HEK293 (cell line): ENCODE data around the gene LEMD1.

Experiments
- CTCF ChIA-PET: fragments of 350-600 bp; formaldehyde crosslinking; extraction: SDS; loops from one replicate; lab custom pipeline; 2021; ENCODE audit warnings: antibody characterized with exemption; lab: Yijun Ruan, JAX
- POLR2A ChIA-PET: fragments of 300-600 bp; formaldehyde crosslinking; extraction: SDS; loops from one replicate; lab custom pipeline; 2020; ENCODE audit warnings: antibody characterized with exemption, inconsistent platforms; lab: Yijun Ruan, JAX
- H3K27ac ChIP-seq: fragments of 200-500 bp; sonication (Bioruptor generic); 2 replicates; pipeline ENCODE4 v1.5.1; 2014; ENCODE audit warnings: low read depth, low read length, control low read depth, inconsistent platforms; ENCODE audit errors: extremely low read depth
- H3K36me3 ChIP-seq, 2 experiments: fragments of 200-500 bp in 1 of 2; sonication (Bioruptor generic) in 1 of 2; 1 replicate in 1 of 2; 2 replicates in 1 of 2; pipeline ENCODE4 v1.5.1; 2014 to 2017; ENCODE audit warnings: inconsistent platforms in 2 of 2, low read length in 2 of 2; ENCODE audit not compliant: control insufficient read depth in 2 of 2, insufficient read depth in 1 of 2
- H3K4me1 ChIP-seq: fragments of 200-500 bp; sonication (Bioruptor generic); 2 replicates; pipeline ENCODE4 v1.5.1; 2014; ENCODE audit warnings: mild to moderate bottlenecking, low read length, inconsistent platforms; ENCODE audit not compliant: control insufficient read depth, insufficient read depth
- H3K4me3 ChIP-seq: 2 replicates; pipeline ENCODE4 v1.5.1; 2011; ENCODE audit warnings: low read depth, mild to moderate bottlenecking, control low read depth, low read length, moderate library complexity
- H3K9me3 ChIP-seq: fragments of 200-500 bp; sonication (Bioruptor generic); 2 replicates; pipeline ENCODE4 v1.5.1; 2014; ENCODE audit warnings: low read depth, low read length, inconsistent platforms; ENCODE audit not compliant: control insufficient read depth, insufficient read depth
- EGR2 ChIP-seq: fragments of 450-650 bp; formaldehyde crosslinking; IDR thresholded peaks from 2 replicates; pipeline ENCODE4 v1.5.1; 2016; ENCODE audit warnings: low read depth, missing biosample characterization, missing genetic modification characterization
- KLF1 ChIP-seq: fragments of 450-650 bp; formaldehyde crosslinking; IDR thresholded peaks from 2 replicates; pipeline ENCODE4 v1.5.1; 2016; ENCODE audit warnings: missing biosample characterization, missing genetic modification characterization
- SP2 ChIP-seq: fragments of 450-650 bp; formaldehyde crosslinking; IDR thresholded peaks from 2 replicates; pipeline ENCODE4 v1.5.1; 2016; ENCODE audit warnings: missing biosample characterization, missing genetic modification characterization
- ZNF114 ChIP-seq: fragments of 450-650 bp; formaldehyde crosslinking; IDR thresholded peaks from 2 replicates; pipeline ENCODE4 v1.5.0; 2017; ENCODE audit warnings: missing biosample characterization, missing genetic modification characterization
- ZNF146 ChIP-seq: fragments of 450-650 bp; formaldehyde crosslinking; IDR thresholded peaks from 2 replicates; pipeline ENCODE4 v1.5.1; 2016; ENCODE audit warnings: missing biosample characterization, missing genetic modification characterization
- ZNF202 ChIP-seq: fragments of 450-650 bp; formaldehyde crosslinking; IDR thresholded peaks from 2 replicates; pipeline ENCODE4 v1.5.1; 2016; ENCODE audit warnings: missing biosample characterization, missing genetic modification characterization, borderline replicate concordance
- ZNF366 ChIP-seq: fragments of 450-650 bp; formaldehyde crosslinking; conservative IDR thresholded peaks from 2 replicates; pipeline ENCODE4 v1.5.1; 2016; ENCODE audit warnings: missing biosample characterization, missing genetic modification characterization
- ZNF48 ChIP-seq: fragments of 450-650 bp; formaldehyde crosslinking; IDR thresholded peaks from 2 replicates; pipeline ENCODE4 v1.5.1; 2016; ENCODE audit warnings: missing biosample characterization, missing genetic modification characterization
- ZNF585B ChIP-seq: fragments of 450-650 bp; formaldehyde crosslinking; IDR thresholded peaks from 2 replicates; pipeline ENCODE4 v1.5.1; 2016; ENCODE audit warnings: missing biosample characterization, missing genetic modification characterization
- ZNF621 ChIP-seq: fragments of 450-650 bp; formaldehyde crosslinking; IDR thresholded peaks from 2 replicates; pipeline ENCODE4 v1.5.1; 2017; ENCODE audit warnings: missing biosample characterization, missing genetic modification characterization
- ZNF747 ChIP-seq: fragments of 450-650 bp; formaldehyde crosslinking; IDR thresholded peaks from 2 replicates; pipeline ENCODE4 v1.5.1; 2016; ENCODE audit warnings: missing biosample characterization, missing genetic modification characterization
- ZNF76 ChIP-seq: fragments of 450-650 bp; formaldehyde crosslinking; IDR thresholded peaks from 2 replicates; pipeline ENCODE4; 2016; ENCODE audit warnings: low read depth, missing biosample characterization, missing genetic modification characterization, borderline replicate concordance
- TF ChIP-seq, protein P1 (sequence below): fragments of 450-650 bp; formaldehyde crosslinking; IDR thresholded peaks from 2 replicates; pipeline ENCODE4 v1.5.1; 2017; ENCODE audit warnings: missing biosample characterization, missing genetic modification characterization
- TF ChIP-seq, protein P2 (sequence below): fragments of 450-650 bp; formaldehyde crosslinking; conservative IDR thresholded peaks from 2 replicates; pipeline ENCODE4 v1.5.1; 2016; ENCODE audit warnings: low read depth, missing biosample characterization, missing genetic modification characterization
- TF ChIP-seq, protein P3 (sequence below): fragments of 450-650 bp; formaldehyde crosslinking; IDR thresholded peaks from 2 replicates; pipeline ENCODE4 v1.5.1; 2016; ENCODE audit warnings: missing biosample characterization, missing genetic modification characterization
- TF ChIP-seq, protein P4 (sequence below): fragments of 450-650 bp; formaldehyde crosslinking; IDR thresholded peaks from 2 replicates; pipeline ENCODE4 v1.5.1; 2016; ENCODE audit warnings: missing biosample characterization, missing genetic modification characterization
- TF ChIP-seq, protein P5 (sequence below): fragments of 450-650 bp; formaldehyde crosslinking; IDR thresholded peaks from 2 replicates; pipeline ENCODE4 v1.5.1; 2016; ENCODE audit warnings: missing biosample characterization, missing genetic modification characterization
- TF ChIP-seq, protein P6 (sequence below): fragments of 450-650 bp; formaldehyde crosslinking; IDR thresholded peaks from 2 replicates; pipeline ENCODE4 v1.5.1; 2016; ENCODE audit warnings: missing biosample characterization, missing genetic modification characterization

Gene LEMD1

DNA sequence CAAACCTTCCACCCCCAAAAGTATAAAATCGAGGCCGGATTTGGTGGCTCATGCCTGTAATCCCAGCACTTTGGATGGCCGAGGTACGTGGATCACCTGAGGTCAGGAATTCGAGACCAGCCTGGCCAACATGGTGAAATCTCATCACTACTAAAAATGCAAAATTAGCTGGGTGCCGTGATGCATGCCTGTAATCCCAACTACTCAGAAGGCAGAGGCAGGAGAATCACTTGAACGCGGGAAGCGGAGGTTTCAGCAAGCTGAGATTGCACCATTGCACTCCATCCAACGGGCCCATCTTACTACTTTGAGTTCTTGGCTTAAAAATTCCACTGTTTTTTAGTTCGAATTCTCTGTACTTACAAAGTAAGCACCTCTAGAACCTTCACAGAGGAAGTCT is 76.1 kb downstream of the LEMD1 start:
- CTCF ChIA-PET: interaction anchor here (0.6 to 2.8 kb wide), 11 partner anchors 8 to 277 kb away, joined by 3 to 18 read pairs (median 4); partner anchors contain the start of gene NUAK2
- peaks cover 5% of the 10 kb centered on the region; the same call in 1 of the 2 replicates for H3K4me1 ChIP-seq
- H3K9me3 ChIP-seq: no peaks in the 10 kb centered on the region
- H3K4me3 ChIP-seq: no peak overlapping the region
- TF ChIP-seq, protein P1, sequence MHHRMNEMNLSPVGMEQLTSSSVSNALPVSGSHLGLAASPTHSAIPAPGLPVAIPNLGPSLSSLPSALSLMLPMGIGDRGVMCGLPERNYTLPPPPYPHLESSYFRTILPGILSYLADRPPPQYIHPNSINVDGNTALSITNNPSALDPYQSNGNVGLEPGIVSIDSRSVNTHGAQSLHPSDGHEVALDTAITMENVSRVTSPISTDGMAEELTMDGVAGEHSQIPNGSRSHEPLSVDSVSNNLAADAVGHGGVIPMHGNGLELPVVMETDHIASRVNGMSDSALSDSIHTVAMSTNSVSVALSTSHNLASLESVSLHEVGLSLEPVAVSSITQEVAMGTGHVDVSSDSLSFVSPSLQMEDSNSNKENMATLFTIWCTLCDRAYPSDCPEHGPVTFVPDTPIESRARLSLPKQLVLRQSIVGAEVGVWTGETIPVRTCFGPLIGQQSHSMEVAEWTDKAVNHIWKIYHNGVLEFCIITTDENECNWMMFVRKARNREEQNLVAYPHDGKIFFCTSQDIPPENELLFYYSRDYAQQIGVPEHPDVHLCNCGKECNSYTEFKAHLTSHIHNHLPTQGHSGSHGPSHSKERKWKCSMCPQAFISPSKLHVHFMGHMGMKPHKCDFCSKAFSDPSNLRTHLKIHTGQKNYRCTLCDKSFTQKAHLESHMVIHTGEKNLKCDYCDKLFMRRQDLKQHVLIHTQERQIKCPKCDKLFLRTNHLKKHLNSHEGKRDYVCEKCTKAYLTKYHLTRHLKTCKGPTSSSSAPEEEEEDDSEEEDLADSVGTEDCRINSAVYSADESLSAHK: no peak
- TF ChIP-seq ZNF747 (tag by site-specific recombination) (no peak), ZNF585B (tag by site-specific recombination) (no peak), SP2 (tag by site-specific recombination) (no peak), ZNF48 (no peak), KLF1 (no peak), ZNF146 (tag by site-specific recombination) (no peak), ZNF114 (tag by site-specific recombination) (no peak), EGR2 (tag by site-specific recombination) (no peak), ZNF366 (tag by site-specific recombination) (no peak), ZNF621 (tag by site-specific recombination) (no peak), ZNF76 (tag by site-specific recombination) (no peak), ZNF202 (tag by site-specific recombination) (no peak)
- TF ChIP-seq, protein P2, sequence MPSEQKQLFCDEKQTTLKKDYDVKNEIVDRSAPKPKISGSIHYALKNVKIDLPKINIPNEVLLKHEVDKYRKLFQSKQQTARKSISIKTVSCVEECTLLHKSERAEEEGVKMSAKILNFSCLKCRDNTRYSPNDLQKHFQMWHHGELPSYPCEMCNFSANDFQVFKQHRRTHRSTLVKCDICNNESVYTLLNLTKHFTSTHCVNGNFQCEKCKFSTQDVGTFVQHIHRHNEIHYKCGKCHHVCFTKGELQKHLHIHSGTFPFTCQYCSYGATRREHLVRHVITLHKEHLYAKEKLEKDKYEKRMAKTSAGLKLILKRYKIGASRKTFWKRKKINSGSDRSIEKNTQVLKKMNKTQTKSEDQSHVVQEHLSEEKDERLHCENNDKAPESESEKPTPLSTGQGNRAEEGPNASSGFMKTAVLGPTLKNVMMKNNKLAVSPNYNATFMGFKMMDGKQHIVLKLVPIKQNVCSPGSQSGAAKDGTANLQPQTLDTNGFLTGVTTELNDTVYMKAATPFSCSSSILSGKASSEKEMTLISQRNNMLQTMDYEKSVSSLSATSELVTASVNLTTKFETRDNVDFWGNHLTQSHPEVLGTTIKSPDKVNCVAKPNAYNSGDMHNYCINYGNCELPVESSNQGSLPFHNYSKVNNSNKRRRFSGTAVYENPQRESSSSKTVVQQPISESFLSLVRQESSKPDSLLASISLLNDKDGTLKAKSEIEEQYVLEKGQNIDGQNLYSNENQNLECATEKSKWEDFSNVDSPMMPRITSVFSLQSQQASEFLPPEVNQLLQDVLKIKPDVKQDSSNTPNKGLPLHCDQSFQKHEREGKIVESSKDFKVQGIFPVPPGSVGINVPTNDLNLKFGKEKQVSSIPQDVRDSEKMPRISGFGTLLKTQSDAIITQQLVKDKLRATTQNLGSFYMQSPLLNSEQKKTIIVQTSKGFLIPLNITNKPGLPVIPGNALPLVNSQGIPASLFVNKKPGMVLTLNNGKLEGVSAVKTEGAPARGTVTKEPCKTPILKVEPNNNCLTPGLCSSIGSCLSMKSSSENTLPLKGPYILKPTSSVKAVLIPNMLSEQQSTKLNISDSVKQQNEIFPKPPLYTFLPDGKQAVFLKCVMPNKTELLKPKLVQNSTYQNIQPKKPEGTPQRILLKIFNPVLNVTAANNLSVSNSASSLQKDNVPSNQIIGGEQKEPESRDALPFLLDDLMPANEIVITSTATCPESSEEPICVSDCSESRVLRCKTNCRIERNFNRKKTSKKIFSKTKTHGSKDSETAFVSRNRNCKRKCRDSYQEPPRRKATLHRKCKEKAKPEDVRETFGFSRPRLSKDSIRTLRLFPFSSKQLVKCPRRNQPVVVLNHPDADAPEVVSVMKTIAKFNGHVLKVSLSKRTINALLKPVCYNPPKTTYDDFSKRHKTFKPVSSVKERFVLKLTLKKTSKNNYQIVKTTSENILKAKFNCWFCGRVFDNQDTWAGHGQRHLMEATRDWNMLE (tag by site-specific recombination): no peak
- TF ChIP-seq, protein P3, sequence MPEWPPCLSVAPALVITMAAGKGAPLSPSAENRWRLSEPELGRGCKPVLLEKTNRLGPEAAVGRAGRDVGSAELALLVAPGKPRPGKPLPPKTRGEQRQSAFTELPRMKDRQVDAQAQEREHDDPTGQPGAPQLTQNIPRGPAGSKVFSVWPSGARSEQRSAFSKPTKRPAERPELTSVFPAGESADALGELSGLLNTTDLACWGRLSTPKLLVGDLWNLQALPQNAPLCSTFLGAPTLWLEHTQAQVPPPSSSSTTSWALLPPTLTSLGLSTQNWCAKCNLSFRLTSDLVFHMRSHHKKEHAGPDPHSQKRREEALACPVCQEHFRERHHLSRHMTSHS (tag by site-specific recombination): no peak
- TF ChIP-seq, protein P4, sequence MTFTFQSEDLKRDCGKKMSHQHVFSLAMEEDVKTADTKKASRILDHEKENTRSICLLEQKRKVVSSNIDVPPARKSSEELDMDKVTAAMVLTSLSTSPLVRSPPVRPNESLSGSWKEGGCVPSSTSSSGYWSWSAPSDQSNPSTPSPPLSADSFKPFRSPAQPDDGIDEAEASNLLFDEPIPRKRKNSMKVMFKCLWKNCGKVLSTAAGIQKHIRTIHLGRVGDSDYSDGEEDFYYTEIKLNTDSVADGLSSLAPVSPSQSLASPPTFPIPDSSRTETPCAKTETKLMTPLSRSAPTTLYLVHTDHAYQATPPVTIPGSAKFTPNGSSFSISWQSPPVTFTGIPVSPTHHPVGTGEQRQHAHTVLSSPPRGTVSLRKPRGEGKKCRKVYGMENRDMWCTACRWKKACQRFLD: no peak
- TF ChIP-seq, protein P5, sequence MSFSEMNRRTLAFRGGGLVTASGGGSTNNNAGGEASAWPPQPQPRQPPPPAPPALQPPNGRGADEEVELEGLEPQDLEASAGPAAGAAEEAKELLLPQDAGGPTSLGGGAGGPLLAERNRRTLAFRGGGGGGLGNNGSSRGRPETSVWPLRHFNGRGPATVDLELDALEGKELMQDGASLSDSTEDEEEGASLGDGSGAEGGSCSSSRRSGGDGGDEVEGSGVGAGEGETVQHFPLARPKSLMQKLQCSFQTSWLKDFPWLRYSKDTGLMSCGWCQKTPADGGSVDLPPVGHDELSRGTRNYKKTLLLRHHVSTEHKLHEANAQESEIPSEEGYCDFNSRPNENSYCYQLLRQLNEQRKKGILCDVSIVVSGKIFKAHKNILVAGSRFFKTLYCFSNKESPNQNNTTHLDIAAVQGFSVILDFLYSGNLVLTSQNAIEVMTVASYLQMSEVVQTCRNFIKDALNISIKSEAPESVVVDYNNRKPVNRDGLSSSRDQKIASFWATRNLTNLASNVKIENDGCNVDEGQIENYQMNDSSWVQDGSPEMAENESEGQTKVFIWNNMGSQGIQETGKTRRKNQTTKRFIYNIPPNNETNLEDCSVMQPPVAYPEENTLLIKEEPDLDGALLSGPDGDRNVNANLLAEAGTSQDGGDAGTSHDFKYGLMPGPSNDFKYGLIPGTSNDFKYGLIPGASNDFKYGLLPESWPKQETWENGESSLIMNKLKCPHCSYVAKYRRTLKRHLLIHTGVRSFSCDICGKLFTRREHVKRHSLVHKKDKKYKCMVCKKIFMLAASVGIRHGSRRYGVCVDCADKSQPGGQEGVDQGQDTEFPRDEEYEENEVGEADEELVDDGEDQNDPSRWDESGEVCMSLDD (tag by site-specific recombination): no peak
- TF ChIP-seq, protein P6, sequence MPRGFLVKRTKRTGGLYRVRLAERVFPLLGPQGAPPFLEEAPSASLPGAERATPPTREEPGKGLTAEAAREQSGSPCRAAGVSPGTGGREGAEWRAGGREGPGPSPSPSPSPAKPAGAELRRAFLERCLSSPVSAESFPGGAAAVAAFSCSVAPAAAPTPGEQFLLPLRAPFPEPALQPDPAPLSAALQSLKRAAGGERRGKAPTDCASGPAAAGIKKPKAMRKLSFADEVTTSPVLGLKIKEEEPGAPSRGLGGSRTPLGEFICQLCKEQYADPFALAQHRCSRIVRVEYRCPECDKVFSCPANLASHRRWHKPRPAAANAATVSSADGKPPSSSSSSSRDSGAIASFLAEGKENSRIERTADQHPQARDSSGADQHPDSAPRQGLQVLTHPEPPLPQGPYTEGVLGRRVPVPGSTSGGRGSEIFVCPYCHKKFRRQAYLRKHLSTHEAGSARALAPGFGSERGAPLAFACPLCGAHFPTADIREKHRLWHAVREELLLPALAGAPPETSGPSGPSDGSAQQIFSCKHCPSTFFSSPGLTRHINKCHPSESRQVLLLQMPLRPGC: no peak
- TF ChIP-seq, all 188 proteins: peak for 0
- POLR2A ChIA-PET: interaction anchor here (0.6 kb wide), 1 partner anchor 162 kb away, joined by 3 read pairs; no protein-coding TSS in a partner anchor
- no peaks in the 10 kb centered on the region for H3K36me3 ChIP-seq
- no peak overlapping the region for H3K27ac ChIP-seq
